Endothelial cell of umbilical vein (primary cell): ENCODE measurements around the gene VMP1. TPM values are rescaled to one million over a fixed set of nuclear protein-coding genes. Genes with fewer than 3 reads are reported as not detected.

Source experiments
- BruUV-seq: library from RNA; stranded (reverse); fragments of 400-500 nt; replicated peaks from 2 replicates; lab custom pipeline; 2021; lab: Mats Ljungman, UMichigan
- CTCF ChIA-PET: fragments of 300-600, 350-600 bp; sonication (Branson Sonifier 250); formaldehyde crosslinking; loops from one replicate; lab custom pipeline; 2021; ENCODE audit warnings: antibody characterized with exemption, inconsistent platforms; lab: Charles Lee
- POLR2A ChIA-PET: fragments of 300-600, 350-600 bp; sonication (Branson Sonifier 250); formaldehyde crosslinking; loops from one replicate; lab custom pipeline; 2021; ENCODE audit warnings: antibody characterized with exemption, inconsistent platforms; lab: Charles Lee
- DNase-seq: peaks from one replicate; pipeline ENCODE4 v3.0.0-alpha.2; 2011; ENCODE audit warnings: low read depth, low spot score
- FAIRE-seq: peaks from 2 replicates; lab custom pipeline; 2011; peaks lifted over from hg19 to GRCh38; lab: Jason Lieb, UNC
- H2AFZ ChIP-seq: 2 replicates; pipeline ENCODE4 v1.6.0; 2012; ENCODE audit warnings: low read depth, low read length, control low read depth, inconsistent platforms
- H3K27ac ChIP-seq: 2 replicates; pipeline ENCODE4 v1.5.1; 2011; ENCODE audit warnings: low read depth, mild to moderate bottlenecking, control low read depth, low read length, moderate library complexity; ENCODE audit not compliant: insufficient read depth
- H3K27me3 ChIP-seq, 2 experiments: 2 replicates each; pipeline versions ENCODE4 v1.6.0 to v1.6.1; 2011; ENCODE audit warnings: low read length in 2 of 2, mixed read lengths in 1 of 2; ENCODE audit not compliant: control insufficient read depth in 2 of 2, insufficient read depth in 2 of 2
- H3K36me3 ChIP-seq, 2 experiments: 2 replicates in 1 of 2; 3 replicates in 1 of 2; pipeline ENCODE4 v1.5.1; 2011; ENCODE audit warnings: low read length in 2 of 2, mild to moderate bottlenecking in 1 of 2, moderate library complexity in 1 of 2; ENCODE audit not compliant: control insufficient read depth in 2 of 2, insufficient read depth in 2 of 2; ENCODE audit errors: extremely low read depth in 1 of 2
- H3K4me1 ChIP-seq: 3 replicates; pipeline ENCODE4 v1.5.1; 2011; ENCODE audit warnings: mild to moderate bottlenecking, low read length; ENCODE audit not compliant: control insufficient read depth, insufficient read depth; ENCODE audit errors: extremely low read depth
- H3K4me2 ChIP-seq: 2 replicates; pipeline ENCODE4 v1.6.1; 2011; ENCODE audit warnings: low read length, control low read depth, mixed read lengths; ENCODE audit not compliant: insufficient read depth
- H3K4me3 ChIP-seq, 3 experiments: fragments of 200-600 bp in 1 of 3; sonication (generic), shearing (Covaris generic) in 1 of 3; replicated peaks in 1 of 3; 2 replicates each; pipeline ENCODE4 v1.5.1; 2011 to 2016; ENCODE audit warnings: control low read depth in 3 of 3, low read length in 3 of 3, mild to moderate bottlenecking in 2 of 3, inconsistent platforms in 1 of 3, low read depth in 1 of 3, moderate library complexity in 1 of 3; ENCODE audit not compliant: insufficient read depth in 1 of 3
- H3K79me2 ChIP-seq: 2 replicates; pipeline ENCODE4 v1.6.0; 2012; ENCODE audit warnings: low read length, inconsistent platforms; ENCODE audit not compliant: control insufficient read depth, insufficient read depth
- H3K9ac ChIP-seq: replicated peaks from 2 replicates; pipeline ENCODE3; 2011; ENCODE audit warnings: low read length, control low read depth; ENCODE audit not compliant: insufficient read depth; ENCODE audit errors: extremely low read depth
- H3K9me1 ChIP-seq: replicated peaks from 3 replicates; pipeline ENCODE4 v1.6.0; 2011; ENCODE audit warnings: mild to moderate bottlenecking, low read length; ENCODE audit not compliant: control insufficient read depth, insufficient read depth; ENCODE audit errors: extremely low read depth
- H3K9me3 ChIP-seq: replicated peaks from 2 replicates; pipeline ENCODE4 v1.5.1; 2012; ENCODE audit warnings: low read length, inconsistent platforms; ENCODE audit not compliant: control insufficient read depth, insufficient read depth
- H4K20me1 ChIP-seq: replicated peaks from 2 replicates; pipeline ENCODE3; 2011; ENCODE audit warnings: mild to moderate bottlenecking, low read length; ENCODE audit not compliant: control insufficient read depth, insufficient read depth; ENCODE audit errors: extremely low read depth
- EZH2 ChIP-seq: IDR thresholded peaks from 2 replicates; pipeline ENCODE4 v1.6.1; 2012; ENCODE audit warnings: borderline replicate concordance, low read depth, mild to moderate bottlenecking, moderate library complexity, low read length, inconsistent platforms; ENCODE audit not compliant: severe bottlenecking
- FOS ChIP-seq: IDR thresholded peaks from 2 replicates; pipeline ENCODE4 v1.6.1; 2011; ENCODE audit warnings: mild to moderate bottlenecking, low read length, moderate library complexity, borderline replicate concordance; ENCODE audit not compliant: insufficient read depth
- GATA2 ChIP-seq: IDR thresholded peaks from 2 replicates; pipeline ENCODE4 v1.7.0; 2011; ENCODE audit warnings: low read depth, mild to moderate bottlenecking, moderate library complexity, mixed read lengths, low read length; ENCODE audit not compliant: insufficient read length, insufficient read depth
- JUN ChIP-seq: IDR thresholded peaks from 2 replicates; pipeline ENCODE4 v1.6.1; 2011; ENCODE audit warnings: borderline replicate concordance, low read depth; ENCODE audit not compliant: insufficient read length, insufficient read depth
- MYC ChIP-seq: IDR thresholded peaks from one replicate; pipeline ENCODE4 v1.6.1; 2011; ENCODE audit warnings: mild to moderate bottlenecking, low read depth, low read length
- POLR2A ChIP-seq: IDR thresholded peaks from 2 replicates; pipeline ENCODE4 v1.6.1; 2012; ENCODE audit warnings: low read depth, mild to moderate bottlenecking, control low read depth, low read length
- POLR2AphosphoS5 ChIP-seq: IDR thresholded peaks from 2 replicates; pipeline ENCODE4 v1.6.1; 2012; ENCODE audit warnings: low read depth, mild to moderate bottlenecking, control low read depth, low read length, moderate library complexity; ENCODE audit not compliant: insufficient read depth
- dilution Hi-C: fragments of 300-500 bp; cut with MboI; formaldehyde crosslinking; loops from one replicate; pipeline ENCODE4 v1.15.0; 2019; ENCODE audit warnings: low sequenced_read_pairs; ENCODE audit not compliant: extremely low pct_ligation_motif_present
- intact Hi-C: fragments of 100-400 bp; cut with micrococcal nuclease; formaldehyde crosslinking; loops from one replicate; pipeline ENCODE4 v1.10.0; 2022
- polyA plus RNA-seq, 4 experiments: library from polyadenylated mRNA; depleted of rRNA in 3 of 4; stranded (reverse) in 3 of 4; unstranded in 1 of 4; fragments of >200 nt; gene quantifications; 2 replicates each; pipeline versions ENCODE4 v1.2.1 to v1.2.3, GENCODE V29; 2011 to 2012; ENCODE audit warnings: missing spikeins in 1 of 4
- total RNA-seq: library from RNA; stranded (reverse); gene quantifications from 2 replicates; pipeline ENCODE4 v1.2.3, GENCODE V29; 2021
- TF ChIP-seq, protein P1 (sequence below): IDR thresholded peaks from 2 replicates; pipeline ENCODE4 v1.6.1; 2011; ENCODE audit not compliant: insufficient read depth, insufficient read length
- TF ChIP-seq, protein P2 (sequence below), 2 donors: IDR thresholded peaks; 1 replicate in 1 of 2; 2 replicates in 1 of 2; pipeline ENCODE4 v1.5.1; 2011; ENCODE audit warnings: low read length in 2 of 2, mild to moderate bottlenecking in 2 of 2, moderate library complexity in 2 of 2, control low read depth in 1 of 2, inconsistent platforms in 1 of 2, low read depth in 1 of 2; ENCODE audit not compliant: insufficient read depth in 1 of 2; ENCODE audit errors: extremely low read depth in 1 of 2

VMP1 gene
- total and polyA plus RNA-seq, 2 donors (not counting 3 experiments of a cell fraction or from before 2014, with no cell fraction given) = 138 to 270 TPM

DNA sequence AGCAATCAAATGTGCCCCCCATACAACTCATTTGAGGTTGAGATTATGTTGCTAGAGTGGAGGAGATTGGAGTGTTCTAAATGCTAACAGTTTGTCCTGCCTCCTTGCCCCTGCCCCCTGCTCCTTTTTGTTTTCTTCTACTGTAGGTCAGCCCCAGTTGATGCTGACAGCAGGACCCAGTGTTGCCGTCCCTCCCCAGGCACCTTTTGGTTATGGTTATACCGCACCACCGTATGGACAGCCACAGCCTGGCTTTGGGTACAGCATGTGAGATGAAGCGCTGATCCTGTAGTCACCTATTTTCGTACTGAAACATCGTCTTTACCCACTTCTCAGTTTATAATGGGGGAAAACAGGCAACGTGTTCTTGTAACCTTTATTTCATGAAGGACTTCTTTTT lies 13.9 kb upstream of the VMP1 start:
- Histone ChIP-seq H3K27me3 (no peaks in the 10 kb centered on the region), H3K4me3 (no peak overlapping the region), H3K36me3 (peaks cover 36 to 59% of the 10 kb centered on the region in 2 experiments), H3K4me2 (no peak overlapping the region), H3K4me1 (no peaks in the 10 kb centered on the region), H3K9ac (no peak overlapping the region), H4K20me1 (peaks cover 3% of the 10 kb centered on the region), H3K79me2 (peaks cover 61% of the 10 kb centered on the region), H2AFZ (no peak overlapping the region), H3K9me3 (no peaks in the 10 kb centered on the region), H3K27ac (no peak overlapping the region), H3K9me1 (no peaks in the 10 kb centered on the region)
- ChIA-PET CTCF (interaction anchor here (2.1 kb wide), 1 partner anchor 166 kb away, joined by 6 read pairs; no protein-coding TSS in a partner anchor), POLR2A (no interaction called here)
- no peak for FAIRE-seq
- TF ChIP-seq, protein P1, sequence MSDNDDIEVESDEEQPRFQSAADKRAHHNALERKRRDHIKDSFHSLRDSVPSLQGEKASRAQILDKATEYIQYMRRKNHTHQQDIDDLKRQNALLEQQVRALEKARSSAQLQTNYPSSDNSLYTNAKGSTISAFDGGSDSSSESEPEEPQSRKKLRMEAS = no peak
- TF ChIP-seq, protein P2, sequence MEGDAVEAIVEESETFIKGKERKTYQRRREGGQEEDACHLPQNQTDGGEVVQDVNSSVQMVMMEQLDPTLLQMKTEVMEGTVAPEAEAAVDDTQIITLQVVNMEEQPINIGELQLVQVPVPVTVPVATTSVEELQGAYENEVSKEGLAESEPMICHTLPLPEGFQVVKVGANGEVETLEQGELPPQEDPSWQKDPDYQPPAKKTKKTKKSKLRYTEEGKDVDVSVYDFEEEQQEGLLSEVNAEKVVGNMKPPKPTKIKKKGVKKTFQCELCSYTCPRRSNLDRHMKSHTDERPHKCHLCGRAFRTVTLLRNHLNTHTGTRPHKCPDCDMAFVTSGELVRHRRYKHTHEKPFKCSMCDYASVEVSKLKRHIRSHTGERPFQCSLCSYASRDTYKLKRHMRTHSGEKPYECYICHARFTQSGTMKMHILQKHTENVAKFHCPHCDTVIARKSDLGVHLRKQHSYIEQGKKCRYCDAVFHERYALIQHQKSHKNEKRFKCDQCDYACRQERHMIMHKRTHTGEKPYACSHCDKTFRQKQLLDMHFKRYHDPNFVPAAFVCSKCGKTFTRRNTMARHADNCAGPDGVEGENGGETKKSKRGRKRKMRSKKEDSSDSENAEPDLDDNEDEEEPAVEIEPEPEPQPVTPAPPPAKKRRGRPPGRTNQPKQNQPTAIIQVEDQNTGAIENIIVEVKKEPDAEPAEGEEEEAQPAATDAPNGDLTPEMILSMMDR (IDR thresholded peaks at IDR 0.05; ENCODE audit: extremely low read depth in 1 of 2, insufficient read depth in 1 of 2, low read depth in 1 of 2, low read length in 2 of 2) = no peak
- TF ChIP-seq MYC (no peak), EZH2 (no peak), JUN (no peak), FOS (no peak), POLR2AphosphoS5 (no peak), GATA2 (no peak), POLR2A (no peak)
- intact Hi-C loops = no loop called here
- no peak for DNase-seq
- no TSS peak for BruUV-seq
- dilution Hi-C loops = no loop called here
